Hepatocyte (in vitro differentiated cells): ENCODE results near the gene STK39. TPM values are rescaled to one million over a fixed set of nuclear protein-coding genes. Genes with fewer than 3 reads are reported as not detected.
"Not testable (repeated sequence)": the region's sequence is repeated elsewhere in the genome, so short reads cannot be mapped to it uniquely, and the experiment has no call there.

Experiments used
- DNase-seq: peaks from one replicate; pipeline ENCODE4 v3.0.0-alpha.2; 2016; ENCODE audit warnings: low spot score
- H2AFZ ChIP-seq: fragments of 200-600 bp; sonication (generic); 2 replicates; pipeline ENCODE4 v1.6.0; 2016; ENCODE audit warnings: antibody characterized with exemption, mild to moderate bottlenecking
- H3K27ac ChIP-seq: fragments of 200-600 bp; sonication (generic); 2 replicates; pipeline ENCODE4 v1.5.1; 2016; ENCODE audit warnings: mild to moderate bottlenecking
- H3K27me3 ChIP-seq: fragments of 200-600 bp; sonication (generic); 2 replicates; pipeline ENCODE4 v1.6.1; 2016
- H3K36me3 ChIP-seq: fragments of 200-600 bp; sonication (generic); replicated peaks from 2 replicates; pipeline ENCODE4 v1.5.1; 2016; ENCODE audit warnings: low read depth; ENCODE audit not compliant: insufficient read depth
- H3K4me1 ChIP-seq: fragments of 200-600 bp; sonication (generic); 2 replicates; pipeline ENCODE4 v1.5.1; 2016; ENCODE audit warnings: mild to moderate bottlenecking, moderate library complexity; ENCODE audit not compliant: insufficient read depth
- H3K4me2 ChIP-seq: fragments of 200-600 bp; sonication (generic); 2 replicates; pipeline ENCODE4 v1.6.0; 2016
- H3K4me3 ChIP-seq: fragments of 200-600 bp; sonication (generic); 2 replicates; pipeline ENCODE4 v1.5.1; 2016; ENCODE audit warnings: mild to moderate bottlenecking
- H3K79me2 ChIP-seq: fragments of 200-600 bp; sonication (generic); 2 replicates; pipeline ENCODE4 v1.6.0; 2017; ENCODE audit warnings: mild to moderate bottlenecking
- H3K9me2 ChIP-seq: fragments of 200-600 bp; sonication (generic); replicated peaks from 2 replicates; pipeline ENCODE4 v1.6.0; 2017; ENCODE audit warnings: mild to moderate bottlenecking; ENCODE audit not compliant: insufficient read depth
- H3K9me3 ChIP-seq: fragments of 200-600 bp; sonication (generic); 2 replicates; pipeline ENCODE4 v1.5.1; 2016; ENCODE audit warnings: low read depth, mild to moderate bottlenecking
- H4K20me1 ChIP-seq: fragments of 200-600 bp; sonication (generic); 2 replicates; pipeline ENCODE4 v1.6.0; 2016; ENCODE audit warnings: mild to moderate bottlenecking; ENCODE audit not compliant: insufficient read depth, poor library complexity, severe bottlenecking
- EZH2 ChIP-seq: fragments of 200-600 bp; sonication (generic); IDR thresholded peaks from 2 replicates; pipeline ENCODE4 v1.6.1; 2016; ENCODE audit warnings: antibody characterized with exemption, mild to moderate bottlenecking, borderline replicate concordance
- EZH2phosphoT487 ChIP-seq: fragments of 200-600 bp; sonication (generic); IDR thresholded peaks from one replicate; pipeline ENCODE4 v1.6.1; 2018; ENCODE audit warnings: antibody characterized with exemption, mild to moderate bottlenecking, low read depth, moderate library complexity; ENCODE audit not compliant: unreplicated experiment, severe bottlenecking
- WGBS: methylation state at CpG from one replicate; pipeline ENCODE4 v1.1.6; 2016; ENCODE audit warnings: low lambda C conversion rate; ENCODE audit errors: missing lambda C conversion rate; 5-methylcytosine and 5-hydroxymethylcytosine counted together
- polyA plus RNA-seq: library from polyadenylated mRNA; unstranded; fragments of >200 nt; fragmentation: Nextera tagmentation; extraction: Ambion mirVana; gene quantifications from 2 replicates; pipeline ENCODE4 v1.2.1, GENCODE V29; 2016
- total RNA-seq: library from RNA; depleted of rRNA; stranded (reverse); fragments of >200 nt; gene quantifications from 2 replicates; pipeline ENCODE4 v1.2.3, GENCODE V29; 2014
- TF ChIP-seq, protein P1 (sequence below): fragments of 200-600 bp; sonication (generic); IDR thresholded peaks from 2 replicates; pipeline ENCODE4 v1.5.1; 2016; ENCODE audit warnings: antibody characterized with exemption, mild to moderate bottlenecking; ENCODE audit not compliant: poor library complexity

The STK39 gene
- total and polyA plus RNA-seq, 2 experiments from 2014 or later = 26.9 to 39.4 TPM

DNA sequence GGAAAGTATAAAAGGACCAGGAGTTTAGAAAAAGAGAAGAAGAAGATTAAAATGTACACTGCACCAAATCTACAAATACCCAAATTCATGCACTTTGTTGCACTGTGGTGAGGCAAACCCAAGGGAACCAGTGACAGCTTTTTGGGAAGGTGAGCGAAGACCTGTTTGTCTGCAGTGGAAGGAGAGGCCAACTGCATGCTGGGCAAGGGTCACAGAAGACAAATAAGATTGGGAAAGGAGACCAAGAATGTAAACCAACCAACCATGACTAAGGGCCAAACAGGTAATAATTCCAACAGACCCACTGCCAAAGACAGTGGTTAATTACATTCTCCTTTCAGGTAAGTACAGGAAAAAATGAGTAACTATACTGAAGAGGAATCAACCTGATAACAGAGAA lies 202.8 kb downstream of the STK39 start:
- 83% methylated on average over 1 of the region's 1 CpG for WGBS
- Histone ChIP-seq H2AFZ (no peak overlapping the region), H3K4me1 (peaks cover 5% of the 10 kb centered on the region), H3K4me3 (no peak overlapping the region), H3K4me2 (no peak overlapping the region), H3K36me3 (no peaks in the 10 kb centered on the region), H3K9me3 (no peaks in the 10 kb centered on the region), H4K20me1 (no peaks in the 10 kb centered on the region), H3K9me2 (no peaks in the 10 kb centered on the region), H3K79me2 (no peaks in the 10 kb centered on the region), H3K27ac (no peak overlapping the region), H3K27me3 (no peaks in the 10 kb centered on the region)
- TF ChIP-seq EZH2phosphoT487 (no peak), EZH2 (no peak)
- TF ChIP-seq, protein P1, sequence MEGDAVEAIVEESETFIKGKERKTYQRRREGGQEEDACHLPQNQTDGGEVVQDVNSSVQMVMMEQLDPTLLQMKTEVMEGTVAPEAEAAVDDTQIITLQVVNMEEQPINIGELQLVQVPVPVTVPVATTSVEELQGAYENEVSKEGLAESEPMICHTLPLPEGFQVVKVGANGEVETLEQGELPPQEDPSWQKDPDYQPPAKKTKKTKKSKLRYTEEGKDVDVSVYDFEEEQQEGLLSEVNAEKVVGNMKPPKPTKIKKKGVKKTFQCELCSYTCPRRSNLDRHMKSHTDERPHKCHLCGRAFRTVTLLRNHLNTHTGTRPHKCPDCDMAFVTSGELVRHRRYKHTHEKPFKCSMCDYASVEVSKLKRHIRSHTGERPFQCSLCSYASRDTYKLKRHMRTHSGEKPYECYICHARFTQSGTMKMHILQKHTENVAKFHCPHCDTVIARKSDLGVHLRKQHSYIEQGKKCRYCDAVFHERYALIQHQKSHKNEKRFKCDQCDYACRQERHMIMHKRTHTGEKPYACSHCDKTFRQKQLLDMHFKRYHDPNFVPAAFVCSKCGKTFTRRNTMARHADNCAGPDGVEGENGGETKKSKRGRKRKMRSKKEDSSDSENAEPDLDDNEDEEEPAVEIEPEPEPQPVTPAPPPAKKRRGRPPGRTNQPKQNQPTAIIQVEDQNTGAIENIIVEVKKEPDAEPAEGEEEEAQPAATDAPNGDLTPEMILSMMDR = no peak
- no peak for DNase-seq

DNA sequence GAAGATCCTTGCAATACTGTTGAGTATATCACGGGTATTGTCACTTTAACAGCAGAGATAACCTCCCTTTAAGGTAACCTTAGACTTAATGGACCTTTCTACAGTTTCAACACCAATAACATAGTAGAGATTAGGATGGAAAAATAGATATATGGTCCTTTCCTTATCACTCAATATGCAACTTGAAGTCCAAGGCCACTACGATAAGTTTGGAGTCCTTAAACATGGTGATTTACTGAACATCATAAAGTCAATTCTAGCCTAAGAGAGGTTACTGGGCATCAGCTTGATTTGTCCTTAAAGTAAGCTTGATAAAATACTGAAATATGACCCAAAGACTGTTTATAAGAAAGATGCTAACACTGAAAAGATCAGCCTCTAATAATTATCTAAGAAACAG lies 203.2 kb downstream of the STK39 start:
- 66% methylated on average over 2 of the region's 2 CpGs for WGBS
- no peaks in the 10 kb centered on the region for H4K20me1 ChIP-seq
- H3K36me3 ChIP-seq = no peaks in the 10 kb centered on the region
- no peaks in the 10 kb centered on the region for H3K27me3 ChIP-seq
- H3K9me3 ChIP-seq = no peaks in the 10 kb centered on the region
- H3K79me2 ChIP-seq = no peaks in the 10 kb centered on the region
- TF ChIP-seq EZH2phosphoT487 (no peak), EZH2 (no peak)
- TF ChIP-seq, protein P1 = no peak
- no peak overlapping the region for H3K4me2 ChIP-seq
- no peak overlapping the region for H3K4me3 ChIP-seq
- no peak for DNase-seq
- no peak overlapping the region for H3K27ac ChIP-seq
- peaks cover 5% of the 10 kb centered on the region for H3K4me1 ChIP-seq
- no peaks in the 10 kb centered on the region for H3K9me2 ChIP-seq
- no peak overlapping the region for H2AFZ ChIP-seq

DNA sequence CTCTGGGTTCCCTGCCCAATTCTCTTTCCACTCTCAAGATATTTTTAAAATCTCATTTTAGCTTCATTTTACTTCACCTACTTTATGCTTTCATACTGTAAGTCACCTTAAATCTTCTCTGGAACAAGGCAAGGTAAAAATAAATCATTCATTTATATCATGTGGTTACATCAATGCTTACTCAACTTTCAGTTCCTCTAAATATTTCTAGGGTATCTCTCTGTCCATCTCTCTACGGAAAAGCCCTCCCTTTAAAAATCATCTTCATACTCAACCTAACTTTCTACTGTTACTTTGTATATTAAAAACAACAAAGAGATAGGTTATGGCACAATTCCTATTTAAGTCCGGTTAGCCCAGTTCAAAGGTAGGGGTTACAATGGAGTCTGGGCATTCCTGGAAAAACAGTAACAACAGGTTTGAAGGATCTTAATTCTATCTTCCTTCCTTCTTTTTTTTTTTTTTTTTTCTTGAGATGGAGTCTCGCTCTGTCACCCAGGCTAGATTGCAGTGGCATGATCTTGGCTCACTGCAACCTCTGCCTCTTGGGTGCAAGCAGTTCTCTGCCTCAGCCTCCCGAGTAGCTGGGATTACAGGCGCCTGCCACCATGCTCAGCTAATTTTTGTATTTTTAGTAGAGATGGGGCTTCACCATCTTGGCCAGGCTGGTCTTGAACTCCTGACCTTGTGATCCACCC lies 205.1 kb downstream of the STK39 start:
- not testable (repeated sequence) for H3K36me3 ChIP-seq, H3K27ac ChIP-seq, H3K4me2 ChIP-seq, DNase-seq, H3K9me3 ChIP-seq, H3K4me1 ChIP-seq, H2AFZ ChIP-seq, H3K4me3 ChIP-seq, H3K79me2 ChIP-seq, H3K27me3 ChIP-seq, H4K20me1 ChIP-seq, H3K9me2 ChIP-seq
- 98% methylated on average over 5 of the region's 5 CpGs for WGBS

- Histone ChIP-seq H3K27me3 (no peaks in the 10 kb centered on the region), H3K4me3 (no peak overlapping the region), H3K4me1 (no peaks in the 10 kb centered on the region), H3K36me3 (no peaks in the 10 kb centered on the region), H3K4me2 (no peak overlapping the region), H3K9me3 (no peaks in the 10 kb centered on the region), H2AFZ (no peak overlapping the region), H3K9me2 (no peaks in the 10 kb centered on the region), H4K20me1 (no peaks in the 10 kb centered on the region), H3K27ac (no peak overlapping the region), H3K79me2 (no peaks in the 10 kb centered on the region)
- no peak for DNase-seq
- 95% methylated on average over 3 of the region's 3 CpGs for WGBS
- TF ChIP-seq EZH2phosphoT487 = no peak
- TF ChIP-seq EZH2 = no peak
- TF ChIP-seq, protein P1 = no peak
These were observed 207.5 kb downstream of the STK39 start for GRCh38 chr2:168039881-168040280.
